RWPE2 (cell line): ENCODE data around the gene SLC12A1.

Experiments used
- ATAC-seq: fragments of 200-7000 bp; cut with Tn5 transposase; 3 replicates; pipeline ENCODE4 v1.9.1; 2021; ENCODE audit warnings: low read depth
- DNase-seq: peaks from one replicate; pipeline ENCODE4 v3.0.0-alpha.2; 2020; ENCODE audit warnings: low spot score
- H3K27ac ChIP-seq: fragments of 450-650 bp; 2 replicates; pipeline ENCODE4 v1.5.1; 2017; ENCODE audit warnings: mild to moderate bottlenecking; ENCODE audit not compliant: poor library complexity, severe bottlenecking
- H3K27me3 ChIP-seq: fragments of 250-450 bp; sonication (Bioruptor Pico); 2 replicates; pipeline ENCODE4 v1.5.1; 2021; ENCODE audit warnings: mild to moderate bottlenecking, moderate library complexity; ENCODE audit not compliant: insufficient read depth, poor library complexity, severe bottlenecking
- H3K36me3 ChIP-seq: fragments of 250-450 bp; sonication (Bioruptor Pico); 2 replicates; pipeline ENCODE4 v1.5.1; 2020; ENCODE audit warnings: low read depth, mild to moderate bottlenecking, moderate library complexity
- H3K4me1 ChIP-seq: fragments of 250-450 bp; sonication (Bioruptor Pico); 2 replicates; pipeline ENCODE4 v1.5.1; 2021; ENCODE audit warnings: mild to moderate bottlenecking, moderate library complexity; ENCODE audit not compliant: insufficient read depth, poor library complexity, severe bottlenecking
- H3K4me3 ChIP-seq: fragments of 250-450 bp; sonication (Bioruptor Pico); 2 replicates; pipeline ENCODE4 v1.5.1; 2021; ENCODE audit warnings: mild to moderate bottlenecking, moderate library complexity; ENCODE audit not compliant: severe bottlenecking
- H3K9me3 ChIP-seq: fragments of 250-450 bp; sonication (Bioruptor Pico); 2 replicates; pipeline ENCODE4 v1.5.1; 2021; ENCODE audit warnings: mild to moderate bottlenecking, moderate library complexity; ENCODE audit not compliant: severe bottlenecking
- CTCF ChIP-seq: fragments of 450-650 bp; IDR thresholded peaks from one replicate; pipeline ENCODE4 v1.5.1; 2017; ENCODE audit warnings: mild to moderate bottlenecking, moderate library complexity; ENCODE audit not compliant: poor library complexity, severe bottlenecking

SLC12A1 gene

DNA sequence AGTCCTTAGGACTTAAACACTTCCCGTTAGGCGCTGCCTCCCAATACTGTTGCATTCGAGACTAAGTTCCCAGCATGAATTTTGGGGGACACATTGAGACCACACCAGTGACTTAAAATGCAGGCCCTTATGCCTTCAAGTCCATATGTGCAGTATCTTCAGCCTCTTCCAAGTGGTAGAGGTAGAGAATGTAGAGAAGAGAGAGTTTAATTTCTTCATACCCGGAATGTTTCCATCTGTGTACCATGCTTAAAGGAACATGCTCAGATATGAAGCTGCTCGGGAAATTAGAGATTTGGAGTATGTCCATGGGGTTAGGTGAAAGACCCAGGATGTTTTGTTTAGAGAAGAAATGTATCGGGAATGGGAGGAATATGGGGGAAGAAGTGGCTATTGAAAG, 137.8 kb downstream of the SLC12A1 start:
- H3K36me3 ChIP-seq: peaks cover 45% of the 10 kb centered on the region
- no peaks in the 10 kb centered on the region for H3K4me1 ChIP-seq
- no peak overlapping the region for H3K27ac ChIP-seq
- ATAC-seq: peak; percentile 11; the same call in 2 of the 3 replicates
- no peaks in the 10 kb centered on the region for H3K27me3 ChIP-seq
- no peak for TF ChIP-seq CTCF
- no peak overlapping the region for H3K4me3 ChIP-seq
- no peak for DNase-seq
- H3K9me3 ChIP-seq: no peaks in the 10 kb centered on the region

DNA sequence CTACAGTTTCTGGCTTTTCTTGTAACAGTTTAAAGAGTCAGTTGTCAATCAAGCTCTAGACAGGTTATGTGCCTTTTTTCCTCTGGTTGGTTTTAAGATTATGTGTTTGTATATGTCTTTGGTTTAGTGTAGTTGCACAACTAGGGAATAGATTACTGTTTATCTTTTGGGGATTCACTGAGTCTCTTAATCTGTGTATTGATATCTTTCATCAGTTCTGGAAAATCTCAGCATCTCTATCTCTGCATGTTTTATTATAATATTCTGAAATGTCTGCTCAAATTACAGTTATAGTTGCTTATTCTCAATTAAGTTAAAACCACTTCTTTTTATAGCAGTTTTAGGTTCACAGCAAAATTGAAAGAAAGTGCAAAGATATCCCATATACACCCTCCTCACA, 139.4 kb downstream of the SLC12A1 start:
- Histone ChIP-seq H3K36me3 (peaks cover 29% of the 10 kb centered on the region), H3K27me3 (no peaks in the 10 kb centered on the region), H3K4me3 (no peak overlapping the region), H3K4me1 (no peaks in the 10 kb centered on the region), H3K27ac (no peak overlapping the region), H3K9me3 (no peaks in the 10 kb centered on the region)
- ATAC-seq: no peak
- no peak for DNase-seq
- TF ChIP-seq CTCF: no peak

GRCh38 chr15:48352474-48353072, 146.5 kb downstream of the SLC12A1 start:
- Histone ChIP-seq H3K36me3 (no peaks in the 10 kb centered on the region), H3K9me3 (no peaks in the 10 kb centered on the region), H3K27me3 (no peaks in the 10 kb centered on the region), H3K27ac (no peak overlapping the region), H3K4me3 (no peak overlapping the region), H3K4me1 (no peaks in the 10 kb centered on the region)
- ATAC-seq: peak; percentile 93
- TF ChIP-seq CTCF: peak; percentile 99
- DNase-seq: no peak
